SK-N-SH (cell line): Measurements from ENCODE around the gene PPP1R12A.

Experiments used
- CHD2 ChIP-seq: fragments of 150-350 bp; IDR thresholded peaks from 2 replicates; pipeline ENCODE4 v1.6.1; 2018; ENCODE audit warnings: low read length; ENCODE audit not compliant: partially characterized antibody
- CTCF ChIP-seq: fragments of 200-600 bp; sonication (generic); IDR thresholded peaks from 2 replicates; pipeline ENCODE4 v1.6.1; 2017; ENCODE audit warnings: antibody characterized with exemption, mild to moderate bottlenecking, moderate library complexity
- IRF3 ChIP-seq: fragments of 150-350 bp; IDR thresholded peaks from 2 replicates; pipeline ENCODE4 v1.6.1; 2016; ENCODE audit warnings: mild to moderate bottlenecking, low read depth, low read length
- REST ChIP-seq: IDR thresholded peaks from 2 replicates; pipeline ENCODE4 v1.6.1; 2012; ENCODE audit warnings: mild to moderate bottlenecking, low read depth, low read length, moderate library complexity
- SMC3 ChIP-seq: IDR thresholded peaks from 2 replicates; pipeline ENCODE4 v1.6.1; 2012; ENCODE audit warnings: low read depth, low read length, improper control_type of control experiment
- USF2 ChIP-seq: fragments of 150-350 bp; IDR thresholded peaks from 2 replicates; pipeline ENCODE4 v1.6.1; 2017; ENCODE audit warnings: antibody characterized with exemption, low read length, low read depth, borderline replicate concordance

GRCh38 chr12:79920421-79921238, 14.3 kb downstream of the PPP1R12A start:
- TF ChIP-seq USF2 = no peak
- no peak for TF ChIP-seq CTCF
- no peak for TF ChIP-seq SMC3
- TF ChIP-seq REST = no peak
- no peak for TF ChIP-seq CHD2
- no peak for TF ChIP-seq IRF3
